GM19328 (cell line): ENCODE measurements around the gene BMP8A.
"Not testable (repeated sequence)": the region's sequence is repeated elsewhere in the genome, so short reads cannot be mapped to it uniquely, and the experiment has no call there.

Experiments
- ATAC-seq: cut with Tn5 transposase; IDR thresholded peaks from one replicate; pipeline ENCODE4 v1.9.1; 2021; ENCODE audit warnings: mild to moderate bottlenecking, moderate library complexity; ENCODE audit not compliant: unreplicated experiment

Gene BMP8A

GRCh38 chr1:39504436-39504835, 13.0 kb downstream of the BMP8A start:
- not testable (repeated sequence) for ATAC-seq

- no peak for ATAC-seq
Measured at GRCh38 chr1:39505289-39505688, 13.9 kb downstream of the BMP8A start.

GRCh38 chr1:39507230-39507928, 15.9 kb downstream of the BMP8A start:
- ATAC-seq: no peak

GRCh38 chr1:39508266-39508665, 16.8 kb downstream of the BMP8A start:
- no peak for ATAC-seq

- ATAC-seq: no peak
Measured at GRCh38 chr1:39508857-39509305, 17.4 kb downstream of the BMP8A start.

GRCh38 chr1:39509360-39510009, 18.0 kb downstream of the BMP8A start:
- no peak for ATAC-seq

GRCh38 chr1:39510570-39511186, 19.2 kb downstream of the BMP8A start:
- not testable (repeated sequence) for ATAC-seq

GRCh38 chr1:39511477-39511876, 20.0 kb downstream of the BMP8A start:
- not testable (repeated sequence) for ATAC-seq

GRCh38 chr1:39512234-39512847, 20.9 kb downstream of the BMP8A start:
- not testable (repeated sequence) for ATAC-seq

GRCh38 chr1:39514710-39515124, 23.3 kb downstream of the BMP8A start:
- not testable (repeated sequence) for ATAC-seq

- not testable (repeated sequence) for ATAC-seq
Measured at GRCh38 chr1:39515131-39516086, 24.0 kb downstream of the BMP8A start.

- ATAC-seq: not testable (repeated sequence)
Measured at GRCh38 chr1:39516841-39517240, 25.4 kb downstream of the BMP8A start.

GRCh38 chr1:39517936-39518335, 26.5 kb downstream of the BMP8A start:
- ATAC-seq: not testable (repeated sequence)

- not testable (repeated sequence) for ATAC-seq
Measured at GRCh38 chr1:39519376-39519775, 27.9 kb downstream of the BMP8A start.

- ATAC-seq: not testable (repeated sequence)
Measured at GRCh38 chr1:39522221-39522620, 30.8 kb downstream of the BMP8A start.

GRCh38 chr1:39522661-39523567, 31.5 kb downstream of the BMP8A start:
- ATAC-seq: no peak

- no peak for ATAC-seq
Measured at GRCh38 chr1:39524171-39524570, 32.7 kb downstream of the BMP8A start.

- no peak for ATAC-seq
Measured at GRCh38 chr1:39524591-39525365, 33.3 kb downstream of the BMP8A start.
